Measurements from ENCODE around the gene AIM2. TPM values are rescaled to one million over a fixed set of nuclear protein-coding genes. Genes with fewer than 3 reads are reported as not detected.

AIM2 gene
- total and polyA plus RNA-seq, 10 of the 15 experiments (the other 5 are each of a cell fraction or from before 2014, with no cell fraction given), result 7.9 to 35.7 (median 12.8) TPM

- TF ChIP-seq IKZF1 (conservative IDR thresholded peaks at IDR 0.05) (peak; percentile 83), SRF (IDR thresholded peaks at IDR 0.05; ENCODE audit: low read depth in 2 of 2, low read length in 2 of 2) (peak in 1 of 2 experiments; percentile 71; a peak in 2 of 4 replicates), PKNOX1 (IDR thresholded peaks at IDR 0.05) (peak; percentile 92), RUNX3 (IDR thresholded peaks at IDR 0.05; ENCODE audit: low read length) (peak; percentile 57), CBX5 (IDR thresholded peaks at IDR 0.05; ENCODE audit: low read depth) (0 out of 2 replicates have a peak, but pooled peaks have one; percentile 53), WRNIP1 (IDR thresholded peaks at IDR 0.05; ENCODE audit: borderline replicate concordance, low read depth, low read length) (no peak), CTCF (IDR thresholded peaks at IDR 0.05 in 2 of 3, conservative IDR thresholded peaks at IDR 0.05 in 1 of 3; ENCODE audit: control insufficient read depth in 2 of 3, extremely low read depth in 1 of 3, insufficient read depth in 1 of 3, low read depth in 3 of 3, low read length in 3 of 3) (no peak), IKZF2 (IDR thresholded peaks at IDR 0.05) (peak; percentile 69 to 91), ATF2 (IDR thresholded peaks at IDR 0.05; ENCODE audit: low read length) (peak; percentile 76), RELB (IDR thresholded peaks at IDR 0.05; ENCODE audit: low read depth) (peak; percentile 55; the same call in 1 of the 2 replicates), BCL11A (IDR thresholded peaks at IDR 0.05; ENCODE audit: low read depth, low read length) (peak; percentile 76; the same call in 1 of the 2 replicates), ZNF24 (IDR thresholded peaks at IDR 0.05) (peak; percentile 84), USF2 (IDR thresholded peaks at IDR 0.05; ENCODE audit: borderline replicate concordance, low read depth, low read length) (no peak), POLR2A (IDR thresholded peaks at IDR 0.05; ENCODE audit: low read depth, low read length) (no peak), GABPA (IDR thresholded peaks at IDR 0.05; ENCODE audit: low read depth) (0 out of 2 replicates have a peak, but pooled peaks have one; percentile 32), SIX5 (IDR thresholded peaks at IDR 0.05; ENCODE audit: low read depth, low read length, severe bottlenecking) (no peak), EP300 (IDR thresholded peaks at IDR 0.05; ENCODE audit: borderline replicate concordance in 1 of 2, control insufficient read depth in 1 of 2, low read depth in 2 of 2, low read length in 2 of 2) (peak; percentile 79 to 82; a peak in 3 of 4 replicates), TAF1 (IDR thresholded peaks at IDR 0.05; ENCODE audit: borderline replicate concordance, low read depth, low read length) (no peak), BMI1 (IDR thresholded peaks at IDR 0.05; ENCODE audit: borderline replicate concordance) (peak; percentile 77), FOXM1 (IDR thresholded peaks at IDR 0.05; ENCODE audit: low read depth, low read length) (peak; percentile 83), MTA3 (IDR thresholded peaks at IDR 0.05; ENCODE audit: borderline replicate concordance, low read length) (peak; percentile 37; the same call in 1 of the 2 replicates)
Measured at GRCh38 chr1:159122005-159122621, 45.5 kb upstream of the AIM2 start (continued).

All from GM12878 (cell line).